ENCODE results near the gene HSD17B1. TPM values are rescaled to one million over a fixed set of nuclear protein-coding genes. Genes with fewer than 3 reads are reported as not detected.
A peak's percentile ranks its signal among the peaks of the same experiment; 100 is the strongest.
"Not testable (repeated sequence)": the region's sequence is repeated elsewhere in the genome, so short reads cannot be mapped to it uniquely, and the experiment has no call there.

The HSD17B1 gene
- polyA plus RNA-seq, 3 donors, result 0.19 to 0.72 (median 0.27) TPM

GRCh38 chr17:42554250-42555121 is 1.8 kb downstream of the HSD17B1 start:
- H3K4me1 ChIP-seq (ENCODE audit: control insufficient read depth in 1 of 2, insufficient read depth in 2 of 2, low read length in 2 of 2), result peaks cover 18 to 22% of the 10 kb centered on the region in 2 donors
- Mint-ChIP-seq H3K36me3 (peaks cover 0 to 7% of the 10 kb centered on the region in 2 donors), H3K4me1 (peaks cover 25% of the 10 kb centered on the region), H3K9me3 (no peaks in the 10 kb centered on the region), H3K27me3 (ENCODE audit: low read depth in 3 of 3) (peaks cover 2 to 6% (median 3%) of the 10 kb centered on the region in 3 donors), H3K27ac (peak overlapping the region; percentile 70 to 94 (median 85)), H3K4me3 (peak overlapping the region; percentile 94 to 97)
- H3K4me3 ChIP-seq (replicated peaks in 1 of 3; ENCODE audit: low read depth in 2 of 3, low read length in 3 of 3), result peak overlapping the region; percentile 77 to 94 (median 83)
- no peaks in the 10 kb centered on the region for H4K20me1 ChIP-seq (ENCODE audit: insufficient read depth, low read length)
- H3K79me2 ChIP-seq (ENCODE audit: insufficient read depth, low read length), result peaks cover 11% of the 10 kb centered on the region
- no peaks in the 10 kb centered on the region for H3K9me3 ChIP-seq (replicated peaks in 1 of 2; ENCODE audit: control insufficient read depth in 1 of 2, insufficient read depth in 1 of 2, low read length in 2 of 2)
- peak overlapping the region; percentile 99 for H3K4me2 ChIP-seq (replicated peaks; ENCODE audit: extremely low read depth, low read length, poor library complexity, severe bottlenecking)
- H3K27me3 ChIP-seq (ENCODE audit: control insufficient read depth in 2 of 2, insufficient read depth in 2 of 2, low read length in 2 of 2), result no peaks in the 10 kb centered on the region
- peak; percentile 57 to 66 (median 65) for DNase-seq
- H3K36me3 ChIP-seq (replicated peaks in 1 of 2; ENCODE audit: control insufficient read depth in 1 of 2, insufficient read depth in 2 of 2, low read length in 2 of 2), result no peaks in the 10 kb centered on the region
- no peak for TF ChIP-seq CTCF (IDR thresholded peaks at IDR 0.05)
- under 1% methylated on average over 71 of the region's 82 CpGs for WGBS (ENCODE audit: insufficient coverage)
- H2AFZ ChIP-seq (ENCODE audit: insufficient read depth, low read depth, low read length, poor library complexity, severe bottlenecking), result peak overlapping the region; percentile 99
- peak overlapping the region; percentile 53 to 83 for H3K27ac ChIP-seq (ENCODE audit: low read depth in 1 of 2, low read length in 2 of 2)
- peak overlapping the region; percentile 91 for H3K9ac ChIP-seq (ENCODE audit: insufficient read depth, low read length, poor library complexity, severe bottlenecking)
- intact Hi-C loops (cut with micrococcal nuclease), result no loop called here

GRCh38 chr17:42555122-42555622 is 2.4 kb downstream of the HSD17B1 start:
- Histone ChIP-seq H3K79me2 (ENCODE audit: insufficient read depth, low read length) (peaks cover 11% of the 10 kb centered on the region), H3K4me2 (replicated peaks; ENCODE audit: extremely low read depth, low read length, poor library complexity, severe bottlenecking) (peak overlapping the region; percentile 99), H3K27me3 (ENCODE audit: control insufficient read depth in 2 of 2, insufficient read depth in 2 of 2, low read length in 2 of 2) (no peaks in the 10 kb centered on the region), H3K4me3 (replicated peaks in 1 of 3; ENCODE audit: low read depth in 2 of 3, low read length in 3 of 3) (peak overlapping the region; percentile 77 to 94 (median 83)), H3K9ac (ENCODE audit: insufficient read depth, low read length, poor library complexity, severe bottlenecking) (peak overlapping the region; percentile 91), H3K4me1 (ENCODE audit: control insufficient read depth in 1 of 2, insufficient read depth in 2 of 2, low read length in 2 of 2) (peaks cover 18 to 22% of the 10 kb centered on the region in 2 donors), H3K27ac (ENCODE audit: low read depth in 1 of 2, low read length in 2 of 2) (peak overlapping the region; percentile 53 to 83), H2AFZ (ENCODE audit: insufficient read depth, low read depth, low read length, poor library complexity, severe bottlenecking) (peak overlapping the region; percentile 99), H3K36me3 (replicated peaks in 1 of 2; ENCODE audit: control insufficient read depth in 1 of 2, insufficient read depth in 2 of 2, low read length in 2 of 2) (no peaks in the 10 kb centered on the region), H4K20me1 (ENCODE audit: insufficient read depth, low read length) (no peaks in the 10 kb centered on the region), H3K9me3 (replicated peaks in 1 of 2; ENCODE audit: control insufficient read depth in 1 of 2, insufficient read depth in 1 of 2, low read length in 2 of 2) (no peaks in the 10 kb centered on the region)
- Mint-ChIP-seq H3K4me1 (peaks cover 25% of the 10 kb centered on the region), H3K36me3 (peaks cover 0 to 7% of the 10 kb centered on the region in 2 donors), H3K27me3 (ENCODE audit: low read depth in 3 of 3) (peaks cover under 1 to 7% (median 2%) of the 10 kb centered on the region in 3 donors), H3K9me3 (no peaks in the 10 kb centered on the region), H3K4me3 (peak overlapping the region; percentile 94 to 97), H3K27ac (peak overlapping the region in 6 of 7 donors; percentile 81 to 94 (median 88))
- intact Hi-C loops (cut with micrococcal nuclease), result no loop called here
- no peak for DNase-seq
- no peak for TF ChIP-seq CTCF (IDR thresholded peaks at IDR 0.05)
- WGBS (ENCODE audit: insufficient coverage), result 100% methylated on average over 1 of the region's 4 CpGs

- H3K27ac Mint-ChIP-seq; H3K27me3 Mint-ChIP-seq (ENCODE audit: low read depth in 3 of 3); H3K9me3 ChIP-seq (replicated peaks in 1 of 2; ENCODE audit: control insufficient read depth in 1 of 2, insufficient read depth in 1 of 2, low read length in 2 of 2); DNase-seq; H3K9ac ChIP-seq (ENCODE audit: insufficient read depth, low read length, poor library complexity, severe bottlenecking); H3K27me3 ChIP-seq (ENCODE audit: control insufficient read depth in 2 of 2, insufficient read depth in 2 of 2, low read length in 2 of 2); H3K36me3 Mint-ChIP-seq; H3K27ac ChIP-seq (ENCODE audit: low read depth in 1 of 2, low read length in 2 of 2); H3K4me3 ChIP-seq (replicated peaks in 1 of 3; ENCODE audit: low read depth in 2 of 3, low read length in 3 of 3); H4K20me1 ChIP-seq (ENCODE audit: insufficient read depth, low read length); H3K9me3 Mint-ChIP-seq; H3K4me2 ChIP-seq (replicated peaks; ENCODE audit: extremely low read depth, low read length, poor library complexity, severe bottlenecking); H3K36me3 ChIP-seq (replicated peaks in 1 of 2; ENCODE audit: control insufficient read depth in 1 of 2, insufficient read depth in 2 of 2, low read length in 2 of 2); intact Hi-C loops (cut with micrococcal nuclease); H3K4me3 Mint-ChIP-seq; H2AFZ ChIP-seq (ENCODE audit: insufficient read depth, low read depth, low read length, poor library complexity, severe bottlenecking): not testable (repeated sequence)
- peaks cover 11% of the 10 kb centered on the region for H3K79me2 ChIP-seq (ENCODE audit: insufficient read depth, low read length)
- peaks cover 25% of the 10 kb centered on the region for H3K4me1 Mint-ChIP-seq
- H3K4me1 ChIP-seq (ENCODE audit: control insufficient read depth in 1 of 2, insufficient read depth in 2 of 2, low read length in 2 of 2), result peaks cover 18 to 22% of the 10 kb centered on the region in 2 donors
- WGBS (ENCODE audit: insufficient coverage), result 53% methylated on average over 4 of the region's 5 CpGs
These were observed 3.4 kb downstream of the HSD17B1 start for GRCh38 chr17:42555961-42556617.

All from CD14-positive monocyte (primary cell).